Neuron (in vitro differentiated cells): Measurements from ENCODE around the gene A1CF.
"Not testable (repeated sequence)": the region's sequence is repeated elsewhere in the genome, so short reads cannot be mapped to it uniquely, and the experiment has no call there.

Experiments
- H2AFZ ChIP-seq: one replicate; pipeline ENCODE4 v1.6.1; 2013; ENCODE audit warnings: low read depth, mild to moderate bottlenecking, inconsistent platforms, low read length, moderate library complexity
- H3K27me3 ChIP-seq: one replicate; pipeline ENCODE4 v1.6.1; 2013; ENCODE audit warnings: low read length; ENCODE audit not compliant: insufficient read depth
- H3K36me3 ChIP-seq: one replicate; pipeline ENCODE4 v1.6.1; 2013; ENCODE audit warnings: low read length; ENCODE audit not compliant: insufficient read depth
- H3K4me1 ChIP-seq: one replicate; pipeline ENCODE4 v1.6.1; 2013; ENCODE audit warnings: low read length; ENCODE audit not compliant: insufficient read depth
- H3K4me3 ChIP-seq: 2 replicates; pipeline ENCODE4 v1.5.1; 2013; ENCODE audit warnings: mild to moderate bottlenecking, low read length, moderate library complexity
- H3K9me3 ChIP-seq: one replicate; pipeline ENCODE4 v1.6.1; 2013; ENCODE audit warnings: low read length

A1CF gene

DNA sequence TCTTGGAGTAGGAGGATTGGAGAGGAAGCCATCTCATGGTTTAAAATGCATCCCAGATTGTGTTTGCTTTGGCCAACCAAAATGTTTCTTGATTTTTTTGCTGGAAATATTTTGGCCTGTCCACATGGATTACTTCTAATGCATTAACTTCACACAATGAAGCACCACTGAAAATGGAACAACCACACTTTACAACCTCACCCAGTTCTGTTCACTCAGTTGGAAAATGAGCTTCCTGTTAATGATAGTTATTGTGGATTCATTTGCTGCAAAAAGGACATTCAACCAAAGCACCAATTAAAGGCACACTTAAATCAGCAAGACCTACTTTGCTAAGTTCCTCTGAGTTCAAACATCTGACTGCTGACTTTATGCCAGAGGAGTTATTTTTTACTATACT, 11.3 kb upstream of the A1CF start:
- H3K4me3 ChIP-seq, result no peak overlapping the region
- H3K27me3 ChIP-seq, result no peaks in the 10 kb centered on the region
- H3K36me3 ChIP-seq, result no peaks in the 10 kb centered on the region
- no peak overlapping the region for H2AFZ ChIP-seq
- H3K4me1 ChIP-seq, result no peaks in the 10 kb centered on the region
- H3K9me3 ChIP-seq, result no peaks in the 10 kb centered on the region

DNA sequence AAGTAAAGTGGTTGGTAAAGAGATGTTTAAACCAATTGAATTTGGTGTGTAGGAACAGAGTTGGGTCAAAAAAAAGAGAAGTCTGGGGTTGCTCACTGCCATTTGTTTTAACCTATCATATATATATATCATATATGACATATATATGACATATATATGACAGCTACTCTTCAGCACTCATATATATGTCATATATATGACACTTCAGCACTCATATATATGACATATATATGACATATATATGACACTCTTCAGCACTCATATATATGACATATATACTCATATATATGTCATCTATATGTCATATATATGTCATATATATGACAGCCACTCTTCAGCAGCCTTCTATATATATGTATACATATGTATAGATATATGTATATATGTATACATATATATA, 8.9 kb upstream of the A1CF start:
- Histone ChIP-seq H3K4me1 (no peaks in the 10 kb centered on the region), H3K4me3 (no peak overlapping the region), H3K27me3 (no peaks in the 10 kb centered on the region), H3K36me3 (no peaks in the 10 kb centered on the region), H3K9me3 (no peaks in the 10 kb centered on the region), H2AFZ (no peak overlapping the region)

DNA sequence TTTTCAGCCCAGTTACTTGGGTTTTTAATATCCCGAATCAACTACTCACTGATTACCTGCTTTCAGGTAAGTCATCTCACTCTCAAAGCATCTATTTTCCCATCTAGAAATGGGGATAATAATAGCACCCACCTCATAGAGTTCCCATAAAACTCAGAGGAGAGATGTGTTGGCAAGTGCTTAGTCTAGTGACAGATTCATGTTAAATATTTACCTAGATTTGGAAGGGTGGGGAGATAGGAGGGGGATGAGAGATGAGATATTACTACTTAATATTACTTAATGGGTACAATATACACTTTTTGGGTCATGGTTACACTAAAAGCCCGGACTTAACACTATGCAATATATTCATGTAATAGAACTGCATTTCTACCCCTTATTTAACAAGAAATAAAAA, 7.0 kb upstream of the A1CF start:
- Histone ChIP-seq H3K27me3 (no peaks in the 10 kb centered on the region), H3K9me3 (no peaks in the 10 kb centered on the region), H3K4me3 (no peak overlapping the region), H3K36me3 (no peaks in the 10 kb centered on the region), H3K4me1 (no peaks in the 10 kb centered on the region), H2AFZ (no peak overlapping the region)

DNA sequence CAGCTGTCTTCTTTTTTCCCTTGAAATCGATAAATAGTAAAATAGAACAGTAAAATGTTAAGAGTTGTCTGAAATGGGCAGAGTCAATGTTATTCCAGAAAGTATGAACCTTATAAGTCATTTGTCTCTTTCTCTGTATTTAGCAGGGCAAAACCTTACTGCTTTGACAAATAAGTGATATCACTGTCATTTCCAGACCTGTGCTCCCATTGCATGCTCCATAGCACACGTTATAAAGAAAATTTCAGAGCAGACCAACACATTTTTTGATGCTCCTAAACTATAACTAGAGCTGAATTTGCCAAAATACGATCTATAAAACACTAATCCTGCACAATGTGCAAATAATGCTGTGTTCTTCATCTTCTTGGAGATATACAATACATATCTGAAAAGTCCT, 1.1 kb downstream of the A1CF start:
- no peak overlapping the region for H3K4me3 ChIP-seq
- H2AFZ ChIP-seq, result no peak overlapping the region
- no peaks in the 10 kb centered on the region for H3K4me1 ChIP-seq
- H3K9me3 ChIP-seq, result no peaks in the 10 kb centered on the region
- no peaks in the 10 kb centered on the region for H3K36me3 ChIP-seq
- no peaks in the 10 kb centered on the region for H3K27me3 ChIP-seq

DNA sequence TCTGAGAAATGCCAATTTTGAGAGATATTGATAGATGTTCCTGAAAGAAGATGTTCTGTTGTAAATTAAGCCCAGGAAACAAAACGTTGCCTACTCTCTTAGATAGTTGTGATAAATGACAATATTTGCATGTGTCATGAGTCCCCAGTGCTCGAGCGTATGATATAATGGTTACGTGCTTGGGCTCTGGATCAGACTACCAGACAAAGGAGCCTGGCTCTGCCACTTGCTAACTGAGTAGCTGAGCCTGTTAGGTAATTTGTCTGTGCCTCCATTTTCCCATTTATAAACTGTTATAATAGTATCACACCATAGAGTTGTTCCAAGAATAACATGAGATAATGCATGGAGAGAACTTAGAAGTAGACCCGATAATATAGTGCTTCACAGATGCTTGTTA, 1.8 kb downstream of the A1CF start:
- Histone ChIP-seq H2AFZ (no peak overlapping the region), H3K9me3 (no peaks in the 10 kb centered on the region), H3K27me3 (no peaks in the 10 kb centered on the region), H3K4me1 (no peaks in the 10 kb centered on the region), H3K4me3 (no peak overlapping the region), H3K36me3 (no peaks in the 10 kb centered on the region)

DNA sequence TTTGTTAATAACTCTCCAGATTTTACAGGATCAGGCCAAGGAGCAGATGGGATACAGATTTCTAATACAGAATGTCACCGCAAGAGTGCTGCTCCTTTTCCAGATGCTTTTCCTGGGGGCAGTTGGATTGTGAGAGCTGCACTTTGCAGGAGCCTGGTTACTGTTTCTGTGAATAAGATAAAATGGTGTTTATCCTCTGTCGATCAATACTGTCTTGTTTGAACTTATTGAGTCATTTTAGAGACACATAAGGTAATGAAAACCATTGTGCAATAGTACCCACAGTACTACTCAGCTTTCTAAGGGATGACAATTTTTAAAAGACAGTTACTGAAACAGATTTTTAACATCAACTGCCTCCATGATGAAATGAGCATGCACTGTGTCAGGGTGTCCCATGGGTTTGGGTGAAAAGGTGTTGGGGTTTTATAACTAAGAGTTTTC, 2.9 kb downstream of the A1CF start:
- Histone ChIP-seq H2AFZ (no peak overlapping the region), H3K4me3 (no peak overlapping the region), H3K4me1 (no peaks in the 10 kb centered on the region), H3K9me3 (no peaks in the 10 kb centered on the region), H3K36me3 (no peaks in the 10 kb centered on the region), H3K27me3 (no peaks in the 10 kb centered on the region)

DNA sequence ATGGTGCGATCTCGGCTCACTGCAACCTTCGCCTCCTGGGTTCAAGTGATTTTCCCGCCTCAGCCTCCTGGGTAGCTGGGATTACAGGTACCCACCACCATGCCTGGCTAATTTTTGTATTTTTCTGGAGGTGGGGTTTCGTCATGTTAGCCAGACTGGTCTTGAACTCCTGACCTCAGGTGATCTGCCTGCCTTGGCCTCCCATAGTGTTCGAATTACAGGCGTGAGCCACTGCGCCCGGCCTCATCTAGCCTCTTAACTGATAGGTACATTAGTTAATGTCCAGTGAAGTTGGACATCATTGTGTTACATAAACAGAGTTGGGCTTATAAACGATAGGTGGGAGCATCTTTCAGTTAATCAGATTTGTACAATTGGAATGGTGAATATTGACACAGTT, 4.4 kb downstream of the A1CF start:
- H3K36me3 ChIP-seq, H3K4me3 ChIP-seq, H3K9me3 ChIP-seq, H2AFZ ChIP-seq, H3K4me1 ChIP-seq, H3K27me3 ChIP-seq: not testable (repeated sequence)

DNA sequence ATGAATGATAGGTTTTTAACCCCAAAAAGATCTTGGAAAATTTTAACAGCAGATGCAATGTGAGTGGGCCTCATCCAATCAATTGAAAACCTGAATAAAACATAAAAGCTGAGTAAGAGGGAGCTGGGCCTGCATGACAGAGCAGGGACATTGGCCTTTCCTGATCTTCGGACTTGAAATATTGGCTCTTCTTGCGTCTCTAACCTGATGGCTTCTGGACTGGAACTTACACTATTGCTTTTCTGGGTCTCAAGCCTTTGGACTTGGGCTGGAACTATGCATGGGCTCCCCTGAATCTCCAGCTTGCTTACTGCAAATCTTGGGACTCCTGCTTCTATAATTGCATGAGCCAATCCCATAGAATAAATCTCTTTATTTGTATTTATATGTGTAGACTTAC, 9.0 kb downstream of the A1CF start:
- no peaks in the 10 kb centered on the region for H3K27me3 ChIP-seq
- H3K36me3 ChIP-seq, result no peaks in the 10 kb centered on the region
- H3K9me3 ChIP-seq, result no peaks in the 10 kb centered on the region
- no peaks in the 10 kb centered on the region for H3K4me1 ChIP-seq
- no peak overlapping the region for H3K4me3 ChIP-seq
- no peak overlapping the region for H2AFZ ChIP-seq

DNA sequence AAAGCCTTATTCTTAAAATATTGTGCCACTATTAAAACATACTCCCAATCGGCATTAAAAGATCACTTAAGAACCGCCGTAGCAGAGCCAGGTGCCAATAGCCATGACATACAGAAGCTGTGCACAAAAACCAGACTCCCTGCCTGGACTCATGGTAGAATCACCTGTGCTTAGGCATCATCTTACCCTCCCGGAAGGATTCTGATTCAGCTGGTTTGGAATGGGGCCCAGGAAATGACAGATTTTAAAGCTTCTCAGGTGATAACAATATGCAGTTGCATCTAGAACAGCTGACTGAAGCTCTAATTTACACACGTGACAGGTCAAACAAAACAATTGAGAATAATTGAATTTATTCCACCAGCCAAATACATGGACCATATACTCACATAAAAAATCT, 10.7 kb downstream of the A1CF start:
- Histone ChIP-seq H3K9me3 (no peaks in the 10 kb centered on the region), H3K4me1 (no peaks in the 10 kb centered on the region), H3K4me3 (no peak overlapping the region), H3K36me3 (no peaks in the 10 kb centered on the region), H3K27me3 (no peaks in the 10 kb centered on the region), H2AFZ (no peak overlapping the region)

DNA sequence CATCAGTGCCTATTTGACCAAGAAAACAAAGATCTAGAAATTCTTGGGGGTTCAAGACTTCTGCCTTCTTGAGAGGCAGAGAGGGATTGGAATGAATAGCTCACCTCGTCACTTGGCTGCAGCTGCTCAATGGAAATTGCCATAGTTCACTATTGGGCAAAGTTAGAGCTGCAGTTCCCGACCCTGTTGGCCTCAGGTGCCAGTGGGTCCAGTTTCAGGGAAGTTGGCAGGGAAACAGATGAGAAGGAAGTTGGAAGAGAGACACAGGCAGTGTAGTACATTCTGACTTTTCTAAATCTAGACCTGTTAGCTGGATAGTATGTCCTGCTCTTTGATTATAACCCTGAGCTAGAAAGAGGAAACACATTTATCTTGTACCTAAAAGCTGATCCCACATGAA, 19.1 kb downstream of the A1CF start:
- Histone ChIP-seq H3K9me3 (no peaks in the 10 kb centered on the region), H3K4me1 (no peaks in the 10 kb centered on the region), H3K36me3 (no peaks in the 10 kb centered on the region), H2AFZ (no peak overlapping the region), H3K4me3 (no peak overlapping the region), H3K27me3 (no peaks in the 10 kb centered on the region)

DNA sequence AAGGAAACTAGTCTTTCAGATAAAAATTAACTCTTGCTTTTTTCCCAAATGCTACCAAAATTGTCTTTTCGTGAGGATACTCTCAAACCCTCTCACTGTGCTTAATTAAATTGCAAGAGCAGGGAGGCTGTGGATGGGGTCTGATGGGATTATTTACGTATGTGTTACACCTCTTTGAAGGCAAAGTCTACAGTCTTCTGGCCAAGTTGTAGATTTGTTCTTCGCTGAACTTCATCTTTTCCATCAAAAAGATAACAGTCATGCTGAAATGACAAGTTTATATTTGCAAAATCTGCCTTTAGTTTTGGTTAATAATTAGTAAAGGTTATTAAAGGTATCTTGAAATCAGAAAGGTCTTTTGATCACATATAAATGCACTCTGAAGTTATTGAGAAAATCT, 22.7 kb downstream of the A1CF start:
- Histone ChIP-seq H3K4me1 (no peaks in the 10 kb centered on the region), H3K27me3 (no peaks in the 10 kb centered on the region), H3K4me3 (no peak overlapping the region), H3K9me3 (no peaks in the 10 kb centered on the region), H3K36me3 (no peaks in the 10 kb centered on the region), H2AFZ (no peak overlapping the region)

DNA sequence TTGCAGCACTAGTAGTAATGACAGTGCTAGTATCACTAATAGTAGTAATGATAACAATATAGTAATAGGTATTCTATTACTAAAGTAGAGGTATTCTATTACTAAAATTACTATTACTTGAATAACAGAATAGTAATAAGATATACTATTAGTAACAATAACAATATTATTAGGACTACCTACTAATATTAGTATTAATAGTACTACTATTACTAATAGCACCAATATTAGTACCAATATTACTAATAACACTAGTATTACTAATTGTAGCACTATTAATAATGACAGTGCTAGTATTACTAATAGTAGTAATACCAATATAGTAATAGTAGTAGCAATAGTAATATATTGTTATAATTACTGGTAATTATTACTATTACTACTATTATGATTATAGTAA, 24.1 kb downstream of the A1CF start:
- H3K4me3 ChIP-seq, result no peak overlapping the region

DNA sequence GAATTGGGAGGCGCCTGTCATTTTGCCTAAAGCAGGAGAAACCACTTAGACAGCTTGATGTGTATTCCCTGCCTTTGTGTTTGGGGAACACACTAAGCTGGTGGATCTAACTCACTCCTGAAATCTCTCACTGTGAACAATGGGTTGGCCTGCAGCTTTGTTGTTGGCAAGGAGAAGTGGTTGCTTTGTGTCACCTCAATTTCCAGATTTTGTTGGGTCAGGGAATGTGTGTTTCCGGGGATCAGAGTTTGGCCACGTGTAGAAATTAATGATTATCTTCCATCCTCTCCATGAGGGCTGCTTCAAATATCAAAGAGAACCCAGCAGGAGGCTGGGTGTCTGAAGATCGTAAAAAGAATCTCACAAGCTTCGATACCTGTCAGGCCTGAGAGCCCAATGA, 27.8 kb downstream of the A1CF start:
- Histone ChIP-seq H3K9me3 (no peaks in the 10 kb centered on the region), H3K27me3 (no peaks in the 10 kb centered on the region), H2AFZ (no peak overlapping the region), H3K36me3 (no peaks in the 10 kb centered on the region), H3K4me1 (no peaks in the 10 kb centered on the region), H3K4me3 (no peak overlapping the region)

More for the DNA sequence above, 24.1 kb downstream of the A1CF start:
- H3K36me3 ChIP-seq, result no peaks in the 10 kb centered on the region
- no peaks in the 10 kb centered on the region for H3K27me3 ChIP-seq
- no peaks in the 10 kb centered on the region for H3K9me3 ChIP-seq
- no peak overlapping the region for H2AFZ ChIP-seq
- no peaks in the 10 kb centered on the region for H3K4me1 ChIP-seq

DNA sequence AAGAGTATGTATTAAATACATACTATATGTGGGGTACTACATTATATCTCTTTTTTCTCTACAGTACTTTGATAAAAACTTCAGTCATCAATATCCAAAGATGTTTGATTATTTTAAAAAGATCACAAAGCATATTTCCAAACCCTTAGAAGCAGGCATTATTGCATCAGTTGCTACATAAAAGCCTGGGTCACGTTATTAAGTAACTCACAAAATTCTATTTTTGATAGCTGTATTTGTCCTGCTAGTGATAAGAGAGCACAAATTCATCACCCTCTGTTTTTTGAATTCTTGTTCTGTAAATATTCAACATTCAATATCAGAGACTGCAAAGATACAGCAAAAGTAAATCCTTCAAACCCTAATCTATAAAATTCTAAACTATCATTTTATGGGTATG, 30.0 kb downstream of the A1CF start:
- Histone ChIP-seq H3K4me1 (no peaks in the 10 kb centered on the region), H3K27me3 (no peaks in the 10 kb centered on the region), H3K9me3 (no peaks in the 10 kb centered on the region), H3K36me3 (no peaks in the 10 kb centered on the region), H3K4me3 (no peak overlapping the region), H2AFZ (no peak overlapping the region)
